Amygdala (tissue), 56 donors: Measurements from ENCODE around the gene CYB5R3.
A peak's percentile ranks its signal among the peaks of the same experiment; 100 is the strongest.
"Not testable (repeated sequence)": the region's sequence is repeated elsewhere in the genome, so short reads cannot be mapped to it uniquely, and the experiment has no call there.

Experiments used
- DNase-seq, 56 donors: peaks; one replicate each; lab custom pipeline; 2025; lab: John Stamatoyannopoulos, UW

CYB5R3 gene

GRCh38 chr22:42608823-42609361, 40.3 kb downstream of the CYB5R3 start:
- peak in 42 of 56 donors; percentile 19 to 75 (median 48) for DNase-seq

- peak in 19 of 56 donors; percentile 9 to 75 (median 47) for DNase-seq
Measured at GRCh38 chr22:42608136-42608822, 40.9 kb downstream of the CYB5R3 start.

GRCh38 chr22:42607641-42608040, 41.6 kb downstream of the CYB5R3 start:
- not testable (repeated sequence) for DNase-seq

- DNase-seq: no peak
Measured at GRCh38 chr22:42604403-42604802, 44.8 kb downstream of the CYB5R3 start.

- no peak for DNase-seq
Measured at GRCh38 chr22:42603427-42603826, 45.8 kb downstream of the CYB5R3 start.

GRCh38 chr22:42602470-42602869, 46.7 kb downstream of the CYB5R3 start:
- DNase-seq: no peak

GRCh38 chr22:42601879-42602465, 47.2 kb downstream of the CYB5R3 start:
- DNase-seq: no peak

GRCh38 chr22:42596863-42597530, 52.2 kb downstream of the CYB5R3 start:
- DNase-seq: no peak

GRCh38 chr22:42596336-42596735, 52.9 kb downstream of the CYB5R3 start:
- DNase-seq: peak in 2 of 56 donors; percentile 12 to 19

- DNase-seq: no peak
Measured at GRCh38 chr22:42595434-42595833, 53.8 kb downstream of the CYB5R3 start.

GRCh38 chr22:42591987-42592386, 57.2 kb downstream of the CYB5R3 start:
- DNase-seq: no peak

GRCh38 chr22:42587588-42588175, 61.5 kb downstream of the CYB5R3 start:
- DNase-seq: no peak

- no peak for DNase-seq
Measured at GRCh38 chr22:42586381-42586780, 62.8 kb downstream of the CYB5R3 start.

- no peak for DNase-seq
Measured at GRCh38 chr22:42585096-42585495, 64.1 kb downstream of the CYB5R3 start.

- DNase-seq: no peak
Measured at GRCh38 chr22:42584364-42584940, 64.7 kb downstream of the CYB5R3 start.

GRCh38 chr22:42582987-42583386, 66.2 kb downstream of the CYB5R3 start:
- DNase-seq: no peak

GRCh38 chr22:42581762-42582716, 67.2 kb downstream of the CYB5R3 start:
- peak in 53 of 56 donors; percentile 8 to 81 (median 59) for DNase-seq

- not testable (repeated sequence) for DNase-seq
Measured at GRCh38 chr22:42581194-42581761, 67.9 kb downstream of the CYB5R3 start.

GRCh38 chr22:42580040-42580439, 69.2 kb downstream of the CYB5R3 start:
- not testable (repeated sequence) for DNase-seq
